Liver (tissue), 9 donors: Measurements from ENCODE around the gene DMD. TPM values are rescaled to one million over a fixed set of nuclear protein-coding genes. Genes with fewer than 3 reads are reported as not detected.

Experiments
- DNase-seq: peaks from one replicate; pipeline ENCODE4 v3.0.0-alpha.2; 2017; ENCODE audit warnings: low spot score
- H3K27ac ChIP-seq, 2 donors: one replicate each; pipeline ENCODE4 v1.7.0; 2013; ENCODE audit warnings: inconsistent platforms in 2 of 2, low read length in 2 of 2, control low read depth in 1 of 2, low read depth in 1 of 2, mild to moderate bottlenecking in 1 of 2
- H3K27me3 ChIP-seq, 4 donors: one replicate each; pipeline versions ENCODE4 v1.6.1 to v1.7.0; 2013; ENCODE audit warnings: low read length in 3 of 4, inconsistent platforms in 1 of 4, mild to moderate bottlenecking in 1 of 4, moderate library complexity in 1 of 4; ENCODE audit not compliant: control insufficient read depth in 4 of 4, insufficient read depth in 4 of 4
- H3K36me3 ChIP-seq, 4 donors: one replicate each; pipeline versions ENCODE4 v1.6.1 to v1.7.0; 2013; ENCODE audit warnings: low read length in 3 of 4, mild to moderate bottlenecking in 3 of 4, low read depth in 1 of 4, moderate library complexity in 1 of 4; ENCODE audit not compliant: control insufficient read depth in 4 of 4, insufficient read depth in 3 of 4
- H3K4me1 ChIP-seq, 4 donors: one replicate each; pipeline versions ENCODE4 v1.6.1 to v1.7.0; 2013; ENCODE audit warnings: low read length in 3 of 4, mild to moderate bottlenecking in 3 of 4, moderate library complexity in 1 of 4; ENCODE audit not compliant: control insufficient read depth in 4 of 4, insufficient read depth in 4 of 4
- H3K4me3 ChIP-seq, 3 donors: one replicate each; pipeline versions ENCODE4 v1.6.1 to v1.7.0; 2013; ENCODE audit warnings: low read length in 3 of 3, control low read depth in 1 of 3, low read depth in 1 of 3, mild to moderate bottlenecking in 1 of 3
- H3K9ac ChIP-seq, 2 donors: one replicate each; pipeline ENCODE4 v1.7.0; 2013; ENCODE audit warnings: low read length in 2 of 2, mild to moderate bottlenecking in 2 of 2, moderate library complexity in 2 of 2, control low read depth in 1 of 2, low read depth in 1 of 2
- H3K9me3 ChIP-seq, 4 donors: one replicate each; pipeline versions ENCODE4 v1.6.1 to v1.7.0; 2013; ENCODE audit warnings: low read length in 3 of 4; ENCODE audit not compliant: control insufficient read depth in 4 of 4
- EGR1 ChIP-seq, 2 donors: IDR thresholded peaks; 2 replicates each; pipeline ENCODE4 v1.6.1; 2016 to 2018; ENCODE audit warnings: antibody characterized with exemption in 2 of 2, low read depth in 2 of 2
- FOXA1 ChIP-seq: IDR thresholded peaks from 2 replicates; pipeline ENCODE4 v1.6.1; 2016; ENCODE audit warnings: antibody characterized with exemption
- FOXA2 ChIP-seq: IDR thresholded peaks from 2 replicates; pipeline ENCODE4 v1.6.1; 2016; ENCODE audit warnings: antibody characterized with exemption
- GABPA ChIP-seq, 2 donors: IDR thresholded peaks in 1 of 2; conservative IDR thresholded peaks in 1 of 2; 2 replicates each; pipeline ENCODE4 v1.6.1; 2016; ENCODE audit warnings: antibody characterized with exemption in 2 of 2, mild to moderate bottlenecking in 1 of 2, moderate library complexity in 1 of 2
- HNF4A ChIP-seq, 2 donors: conservative IDR thresholded peaks; 2 replicates each; pipeline ENCODE4 v1.6.1; 2016; ENCODE audit warnings: antibody characterized with exemption in 2 of 2, mild to moderate bottlenecking in 2 of 2
- HNF4G ChIP-seq: IDR thresholded peaks from 2 replicates; pipeline ENCODE4 v1.6.1; 2016; ENCODE audit warnings: antibody characterized with exemption
- JUND ChIP-seq, 2 donors: IDR thresholded peaks; 2 replicates each; pipeline ENCODE4 v1.6.1; 2016; ENCODE audit warnings: antibody characterized with exemption in 2 of 2
- NR2F2 ChIP-seq: IDR thresholded peaks from 2 replicates; pipeline ENCODE4 v1.6.1; 2016; ENCODE audit warnings: antibody characterized with exemption
- RAD21 ChIP-seq, 2 donors: IDR thresholded peaks; 2 replicates each; pipeline ENCODE4 v1.6.1; 2016; ENCODE audit warnings: antibody characterized with exemption in 2 of 2, mild to moderate bottlenecking in 2 of 2
- RXRA ChIP-seq, 2 donors: IDR thresholded peaks; 2 replicates each; pipeline ENCODE4 v1.6.1; 2017 to 2018; ENCODE audit warnings: antibody characterized with exemption in 2 of 2, mild to moderate bottlenecking in 1 of 2
- SP1 ChIP-seq: IDR thresholded peaks from 2 replicates; pipeline ENCODE4 v1.6.1; 2018; ENCODE audit warnings: antibody characterized with exemption, mild to moderate bottlenecking
- TAF1 ChIP-seq: conservative IDR thresholded peaks from 2 replicates; pipeline ENCODE4 v1.6.1; 2016; ENCODE audit warnings: antibody characterized with exemption, mild to moderate bottlenecking
- WGBS: extraction: QIAGEN DNeasy Blood & Tissue Kit; methylation state at CpG from one replicate; pipeline ENCODE4 v1.1.7; 2013; 5-methylcytosine and 5-hydroxymethylcytosine counted together
- polyA plus RNA-seq, 2 donors: library from polyadenylated mRNA; stranded (reverse) in 1 of 2; unstranded in 1 of 2; fragments of 200-250 nt in 1 of 2; fragments of >200 nt in 1 of 2; fragmentation: Nextera tagmentation in 1 of 2; extraction: Ambion mirVana in 1 of 2; gene quantifications; one replicate each; pipeline versions ENCODE4 v1.2.1 to v1.2.3, GENCODE V29; 2013 to 2015
- total RNA-seq, 2 donors: library from RNA; depleted of rRNA; stranded (reverse); fragments of >200 nt; gene quantifications; one replicate each; pipeline ENCODE4 v1.2.3, GENCODE V29; 2014
- TF ChIP-seq, protein P1 (sequence below): IDR thresholded peaks from 2 replicates; pipeline ENCODE4 v1.6.1; 2016; ENCODE audit warnings: antibody characterized with exemption
- TF ChIP-seq, protein P2 (sequence below): fragments of 150-350 bp; IDR thresholded peaks from 2 replicates; pipeline ENCODE4 v1.5.1; 2017; ENCODE audit warnings: improper control_type of control experiment, low read depth, low read length; ENCODE audit not compliant: missing input control
- TF ChIP-seq, protein P3 (sequence below): IDR thresholded peaks from 2 replicates; pipeline ENCODE4 v1.6.1; 2016; ENCODE audit warnings: antibody characterized with exemption, mild to moderate bottlenecking
- TF ChIP-seq, protein P4 (sequence below): IDR thresholded peaks from 2 replicates; pipeline ENCODE4 v1.6.1; 2016; ENCODE audit warnings: antibody characterized with exemption
- TF ChIP-seq, protein P5 (sequence below): IDR thresholded peaks from 2 replicates; pipeline ENCODE4 v1.6.1; 2016; ENCODE audit warnings: antibody characterized with exemption
- donor health status: healthy.
- donor health status: healthy.
- donor health status: healthy.
- donor health status: healthy.
- donor health status: healthy.

Gene DMD
- total and polyA plus RNA-seq, 4 donors, result 14.6 to 61.9 (median 23.9) TPM

DNA sequence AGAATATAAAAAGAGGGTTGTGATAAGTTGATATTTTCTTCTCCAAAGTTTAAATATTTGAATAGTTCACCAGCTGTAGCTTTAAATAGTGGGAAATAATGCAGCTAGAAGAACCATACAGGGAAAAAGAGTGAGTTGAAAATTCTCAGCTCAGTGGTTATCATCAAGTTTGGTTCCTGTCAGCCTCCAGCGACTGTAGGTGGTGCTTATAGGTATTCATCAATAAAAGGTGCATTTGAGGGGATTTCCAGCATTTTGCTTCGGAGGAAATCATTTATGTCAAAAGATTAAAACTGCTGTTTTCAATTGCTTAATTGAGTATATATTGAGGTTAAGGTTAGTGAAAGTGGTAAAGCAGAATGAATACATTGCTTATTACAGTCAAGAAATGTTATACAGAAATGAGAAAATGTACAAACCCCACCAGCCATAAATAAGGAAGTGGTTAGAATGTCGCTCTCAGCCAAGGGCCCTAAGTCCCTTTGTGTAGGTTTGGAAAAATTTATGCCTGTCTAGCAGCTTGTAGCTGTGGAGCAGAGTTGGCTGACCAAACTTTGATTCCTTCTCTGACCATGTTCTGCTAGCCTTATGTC, 1606.6 kb downstream of the DMD start:
- Histone ChIP-seq H3K9ac (no peak overlapping the region), H3K27ac (no peak overlapping the region), H3K4me3 (no peak overlapping the region), H3K36me3 (peaks cover 0 to 2% (median 0%) of the 10 kb centered on the region in 4 donors), H3K4me1 (no peaks in the 10 kb centered on the region), H3K9me3 (peaks cover 0 to 2% (median 0%) of the 10 kb centered on the region in 4 donors), H3K27me3 (no peaks in the 10 kb centered on the region)
- no peak for DNase-seq
- WGBS, result 87% methylated on average over 3 of the region's 3 CpGs
- TF ChIP-seq NR2F2 (no peak), SP1 (no peak), EGR1 (IDR thresholded peaks at IDR 0.05; ENCODE audit: low read depth in 2 of 2) (no peak), JUND (IDR thresholded peaks at IDR 0.05) (no peak), HNF4G (no peak), TAF1 (no peak), RAD21 (IDR thresholded peaks at IDR 0.05) (no peak)
- TF ChIP-seq, protein P1, sequence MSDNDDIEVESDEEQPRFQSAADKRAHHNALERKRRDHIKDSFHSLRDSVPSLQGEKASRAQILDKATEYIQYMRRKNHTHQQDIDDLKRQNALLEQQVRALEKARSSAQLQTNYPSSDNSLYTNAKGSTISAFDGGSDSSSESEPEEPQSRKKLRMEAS, result no peak
- TF ChIP-seq, protein P2, sequence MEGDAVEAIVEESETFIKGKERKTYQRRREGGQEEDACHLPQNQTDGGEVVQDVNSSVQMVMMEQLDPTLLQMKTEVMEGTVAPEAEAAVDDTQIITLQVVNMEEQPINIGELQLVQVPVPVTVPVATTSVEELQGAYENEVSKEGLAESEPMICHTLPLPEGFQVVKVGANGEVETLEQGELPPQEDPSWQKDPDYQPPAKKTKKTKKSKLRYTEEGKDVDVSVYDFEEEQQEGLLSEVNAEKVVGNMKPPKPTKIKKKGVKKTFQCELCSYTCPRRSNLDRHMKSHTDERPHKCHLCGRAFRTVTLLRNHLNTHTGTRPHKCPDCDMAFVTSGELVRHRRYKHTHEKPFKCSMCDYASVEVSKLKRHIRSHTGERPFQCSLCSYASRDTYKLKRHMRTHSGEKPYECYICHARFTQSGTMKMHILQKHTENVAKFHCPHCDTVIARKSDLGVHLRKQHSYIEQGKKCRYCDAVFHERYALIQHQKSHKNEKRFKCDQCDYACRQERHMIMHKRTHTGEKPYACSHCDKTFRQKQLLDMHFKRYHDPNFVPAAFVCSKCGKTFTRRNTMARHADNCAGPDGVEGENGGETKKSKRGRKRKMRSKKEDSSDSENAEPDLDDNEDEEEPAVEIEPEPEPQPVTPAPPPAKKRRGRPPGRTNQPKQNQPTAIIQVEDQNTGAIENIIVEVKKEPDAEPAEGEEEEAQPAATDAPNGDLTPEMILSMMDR, result no peak
- TF ChIP-seq, protein P3, sequence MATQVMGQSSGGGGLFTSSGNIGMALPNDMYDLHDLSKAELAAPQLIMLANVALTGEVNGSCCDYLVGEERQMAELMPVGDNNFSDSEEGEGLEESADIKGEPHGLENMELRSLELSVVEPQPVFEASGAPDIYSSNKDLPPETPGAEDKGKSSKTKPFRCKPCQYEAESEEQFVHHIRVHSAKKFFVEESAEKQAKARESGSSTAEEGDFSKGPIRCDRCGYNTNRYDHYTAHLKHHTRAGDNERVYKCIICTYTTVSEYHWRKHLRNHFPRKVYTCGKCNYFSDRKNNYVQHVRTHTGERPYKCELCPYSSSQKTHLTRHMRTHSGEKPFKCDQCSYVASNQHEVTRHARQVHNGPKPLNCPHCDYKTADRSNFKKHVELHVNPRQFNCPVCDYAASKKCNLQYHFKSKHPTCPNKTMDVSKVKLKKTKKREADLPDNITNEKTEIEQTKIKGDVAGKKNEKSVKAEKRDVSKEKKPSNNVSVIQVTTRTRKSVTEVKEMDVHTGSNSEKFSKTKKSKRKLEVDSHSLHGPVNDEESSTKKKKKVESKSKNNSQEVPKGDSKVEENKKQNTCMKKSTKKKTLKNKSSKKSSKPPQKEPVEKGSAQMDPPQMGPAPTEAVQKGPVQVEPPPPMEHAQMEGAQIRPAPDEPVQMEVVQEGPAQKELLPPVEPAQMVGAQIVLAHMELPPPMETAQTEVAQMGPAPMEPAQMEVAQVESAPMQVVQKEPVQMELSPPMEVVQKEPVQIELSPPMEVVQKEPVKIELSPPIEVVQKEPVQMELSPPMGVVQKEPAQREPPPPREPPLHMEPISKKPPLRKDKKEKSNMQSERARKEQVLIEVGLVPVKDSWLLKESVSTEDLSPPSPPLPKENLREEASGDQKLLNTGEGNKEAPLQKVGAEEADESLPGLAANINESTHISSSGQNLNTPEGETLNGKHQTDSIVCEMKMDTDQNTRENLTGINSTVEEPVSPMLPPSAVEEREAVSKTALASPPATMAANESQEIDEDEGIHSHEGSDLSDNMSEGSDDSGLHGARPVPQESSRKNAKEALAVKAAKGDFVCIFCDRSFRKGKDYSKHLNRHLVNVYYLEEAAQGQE, result no peak

DNA sequence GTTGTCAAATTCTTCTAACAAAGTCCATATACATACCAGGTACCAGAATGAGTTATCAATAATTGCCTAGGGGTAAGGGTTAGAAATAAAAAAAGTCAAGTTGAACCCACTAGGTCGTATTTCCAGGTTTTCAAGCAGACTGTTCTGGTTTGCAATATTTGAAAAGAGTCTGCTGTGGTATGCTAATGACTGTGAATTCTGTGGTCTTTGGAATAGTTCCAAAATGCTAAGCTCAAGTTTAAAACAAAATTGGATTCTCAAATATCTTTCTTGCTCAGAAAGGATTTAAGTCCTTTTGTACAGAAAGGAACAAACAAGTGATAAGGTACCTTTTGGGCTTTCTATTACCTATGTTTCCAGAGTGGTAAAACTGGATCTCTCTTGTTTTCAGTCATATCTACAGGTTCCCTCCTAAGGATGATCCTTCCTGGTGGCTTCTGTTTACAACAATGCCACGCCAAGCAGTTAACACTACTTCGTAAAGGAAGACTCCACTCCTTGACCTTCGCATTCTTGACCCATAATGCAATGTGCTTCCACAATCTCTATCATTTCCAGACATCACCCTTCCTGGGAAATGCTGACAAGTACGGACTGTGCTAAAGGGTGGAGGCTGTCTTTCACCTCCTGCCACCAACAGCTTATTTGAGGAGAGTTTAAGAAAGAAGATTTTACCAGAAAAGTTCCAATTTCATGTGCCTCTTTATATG, 1607.8 kb downstream of the DMD start:
- H3K9ac ChIP-seq, result no peak overlapping the region
- 82% methylated on average over 5 of the region's 5 CpGs for WGBS
- peaks cover 0 to 2% (median 0%) of the 10 kb centered on the region in 4 donors for H3K36me3 ChIP-seq
- no peaks in the 10 kb centered on the region for H3K27me3 ChIP-seq
- no peak for DNase-seq
- H3K4me1 ChIP-seq, result no peaks in the 10 kb centered on the region
- no peak overlapping the region for H3K27ac ChIP-seq
- H3K4me3 ChIP-seq, result no peak overlapping the region
- H3K9me3 ChIP-seq, result peaks cover 0 to 2% (median 0%) of the 10 kb centered on the region in 4 donors
- TF ChIP-seq, protein P1, result no peak
- TF ChIP-seq, protein P3, result no peak
- TF ChIP-seq, protein P4, sequence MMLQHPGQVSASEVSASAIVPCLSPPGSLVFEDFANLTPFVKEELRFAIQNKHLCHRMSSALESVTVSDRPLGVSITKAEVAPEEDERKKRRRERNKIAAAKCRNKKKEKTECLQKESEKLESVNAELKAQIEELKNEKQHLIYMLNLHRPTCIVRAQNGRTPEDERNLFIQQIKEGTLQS, result no peak
- TF ChIP-seq TAF1 (no peak), GABPA (IDR thresholded peaks at IDR 0.05 in 1 of 2, conservative IDR thresholded peaks at IDR 0.05 in 1 of 2) (no peak), JUND (IDR thresholded peaks at IDR 0.05) (no peak), RXRA (IDR thresholded peaks at IDR 0.05) (no peak), HNF4G (no peak), NR2F2 (no peak), HNF4A (conservative IDR thresholded peaks at IDR 0.05) (no peak), RAD21 (IDR thresholded peaks at IDR 0.05) (no peak), SP1 (no peak), FOXA2 (no peak), EGR1 (IDR thresholded peaks at IDR 0.05; ENCODE audit: low read depth in 2 of 2) (no peak), FOXA1 (no peak)
- TF ChIP-seq, protein P5, sequence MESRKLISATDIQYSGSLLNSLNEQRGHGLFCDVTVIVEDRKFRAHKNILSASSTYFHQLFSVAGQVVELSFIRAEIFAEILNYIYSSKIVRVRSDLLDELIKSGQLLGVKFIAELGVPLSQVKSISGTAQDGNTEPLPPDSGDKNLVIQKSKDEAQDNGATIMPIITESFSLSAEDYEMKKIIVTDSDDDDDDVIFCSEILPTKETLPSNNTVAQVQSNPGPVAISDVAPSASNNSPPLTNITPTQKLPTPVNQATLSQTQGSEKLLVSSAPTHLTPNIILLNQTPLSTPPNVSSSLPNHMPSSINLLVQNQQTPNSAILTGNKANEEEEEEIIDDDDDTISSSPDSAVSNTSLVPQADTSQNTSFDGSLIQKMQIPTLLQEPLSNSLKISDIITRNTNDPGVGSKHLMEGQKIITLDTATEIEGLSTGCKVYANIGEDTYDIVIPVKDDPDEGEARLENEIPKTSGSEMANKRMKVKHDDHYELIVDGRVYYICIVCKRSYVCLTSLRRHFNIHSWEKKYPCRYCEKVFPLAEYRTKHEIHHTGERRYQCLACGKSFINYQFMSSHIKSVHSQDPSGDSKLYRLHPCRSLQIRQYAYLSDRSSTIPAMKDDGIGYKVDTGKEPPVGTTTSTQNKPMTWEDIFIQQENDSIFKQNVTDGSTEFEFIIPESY, result no peak
